ENCODE measurements around the gene ALMS1.
"Not testable (repeated sequence)": the region's sequence is repeated elsewhere in the genome, so short reads cannot be mapped to it uniquely, and the experiment has no call there.

The ALMS1 gene

GRCh38 chr2:73530773-73531172 is 145.1 kb downstream of the ALMS1 start:
- not testable (repeated sequence) for DNase-seq

- DNase-seq, result no peak
Observed at GRCh38 chr2:73532381-73532780, 146.7 kb downstream of the ALMS1 start.

DNA sequence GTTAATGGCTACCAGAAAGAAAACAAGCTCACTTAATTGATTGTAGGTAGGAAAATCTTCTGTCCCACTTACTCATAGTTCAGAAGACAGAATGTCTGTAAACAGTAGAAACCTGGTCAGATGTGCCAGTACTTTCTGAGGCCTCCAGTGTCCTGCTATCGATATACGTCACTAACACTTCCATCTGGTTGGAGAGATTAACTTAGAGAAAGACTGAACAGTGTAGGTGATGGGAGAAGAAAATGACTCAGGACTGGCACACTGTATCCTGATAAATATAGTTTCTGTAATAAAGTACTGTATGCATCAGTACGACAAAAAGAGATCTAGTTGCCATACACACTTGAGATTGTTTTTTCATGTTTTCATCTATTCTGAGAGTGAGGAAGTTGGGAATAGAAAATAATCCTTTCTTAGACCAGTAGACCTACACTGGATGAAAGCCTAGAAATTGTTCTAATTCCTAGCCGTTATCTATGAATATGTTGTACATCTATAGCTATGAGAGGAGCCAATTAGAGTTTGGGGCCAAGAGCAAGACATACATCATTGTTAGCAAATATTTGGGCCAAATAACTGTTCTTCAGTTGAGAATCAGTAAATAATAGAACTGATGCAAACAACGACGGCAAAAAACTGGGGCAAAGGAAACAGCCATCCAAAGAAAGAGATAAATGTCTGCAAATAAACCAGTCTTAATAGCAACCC is 150.7 kb downstream of the ALMS1 start:
- no peak for DNase-seq

- DNase-seq, result not testable (repeated sequence)
Observed at GRCh38 chr2:73560875-73561274, 175.2 kb downstream of the ALMS1 start.

DNA sequence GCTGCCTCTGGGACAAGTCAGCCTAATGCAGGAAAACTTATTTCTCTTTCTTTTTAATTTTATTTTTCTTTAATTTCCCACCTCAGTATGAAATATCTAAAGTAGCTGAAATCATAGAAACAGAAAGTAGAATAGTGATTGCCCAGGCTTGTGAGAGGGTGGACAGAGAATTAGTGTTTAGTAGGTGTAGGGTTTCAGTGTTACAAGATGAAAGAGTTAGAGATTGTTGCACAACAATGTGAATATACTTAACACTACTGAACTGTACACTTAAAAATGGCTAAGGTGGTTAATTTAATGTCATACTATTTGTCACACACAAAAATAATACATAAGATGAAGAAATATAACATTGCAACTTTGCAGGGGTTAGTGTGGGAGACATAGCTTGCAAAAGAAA is 175.8 kb downstream of the ALMS1 start:
- DNase-seq, result no peak

- peak; percentile 1 for DNase-seq
Observed at GRCh38 chr2:73564986-73565385, 179.3 kb downstream of the ALMS1 start.

DNA sequence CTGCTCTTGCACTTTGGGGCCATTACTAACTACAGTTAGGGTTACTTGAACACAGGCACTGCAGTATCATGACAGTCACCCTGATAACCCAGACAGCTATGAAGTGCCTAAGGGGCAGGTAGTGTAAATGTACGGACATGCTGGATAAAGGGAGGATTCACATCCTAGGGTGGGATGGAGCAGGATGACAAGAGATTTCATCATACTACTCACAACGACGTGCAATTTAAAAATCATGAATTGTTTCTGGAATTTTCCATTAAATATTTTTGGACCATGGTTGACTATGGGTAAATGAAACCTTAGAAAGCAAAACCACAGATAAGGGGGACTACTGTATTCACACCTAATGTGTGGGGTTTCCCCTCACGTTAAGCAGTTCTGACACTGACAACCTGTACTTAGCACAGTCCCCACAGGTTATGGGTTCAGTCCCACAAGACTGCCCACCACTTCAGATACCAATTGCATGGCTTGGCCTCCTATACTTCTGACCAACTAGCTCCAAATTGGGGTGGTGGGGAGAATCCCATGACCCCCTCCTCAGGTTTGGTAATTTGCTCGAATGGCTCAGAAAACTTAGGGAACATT is 180.7 kb downstream of the ALMS1 start:
- DNase-seq, result no peak

- no peak for DNase-seq
Observed at GRCh38 chr2:73575261-73575660, 189.6 kb downstream of the ALMS1 start.

- no peak for DNase-seq
Observed at GRCh38 chr2:73582364-73582763, 196.7 kb downstream of the ALMS1 start.

GRCh38 chr2:73588177-73588576 is 202.5 kb downstream of the ALMS1 start:
- no peak for DNase-seq

GRCh38 chr2:73593680-73594079 is 208.0 kb downstream of the ALMS1 start:
- peak; percentile 9 for DNase-seq

GRCh38 chr2:73594251-73594650 is 208.6 kb downstream of the ALMS1 start:
- DNase-seq, result peak; percentile 43

- no peak for DNase-seq
Observed at GRCh38 chr2:73601780-73602179, 216.1 kb downstream of the ALMS1 start.

DNA sequence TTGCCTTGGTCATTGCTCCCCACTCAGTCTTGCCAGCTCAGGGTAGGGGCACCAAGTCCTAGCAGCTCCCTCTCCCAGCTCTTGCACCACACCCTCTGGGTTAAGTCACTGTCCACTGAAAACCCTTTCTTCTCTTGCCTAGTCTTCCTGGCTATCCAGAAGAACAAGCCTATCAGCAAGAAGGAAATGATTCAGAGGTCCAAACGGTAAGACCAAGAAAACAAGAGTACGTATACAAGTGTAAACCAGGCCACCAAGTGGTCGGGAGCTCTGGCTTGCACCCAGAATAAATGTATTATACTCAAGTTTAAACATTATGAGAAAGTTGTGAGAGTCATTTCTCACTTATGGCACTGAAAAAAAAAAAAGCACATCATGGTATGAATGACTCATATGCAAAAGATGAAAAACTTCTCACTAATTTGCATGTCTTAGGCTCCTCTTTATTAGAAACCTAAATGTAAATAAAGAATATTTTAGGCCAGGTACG is 217.5 kb downstream of the ALMS1 start:
- peak; percentile 74 for DNase-seq

GRCh38 chr2:73604589-73604988 is 219.0 kb downstream of the ALMS1 start:
- not testable (repeated sequence) for DNase-seq

GRCh38 chr2:73610111-73610510 is 224.5 kb downstream of the ALMS1 start:
- DNase-seq, result peak; percentile 7

GRCh38 chr2:73611193-73611592 is 225.6 kb downstream of the ALMS1 start:
- DNase-seq, result no peak

DNA sequence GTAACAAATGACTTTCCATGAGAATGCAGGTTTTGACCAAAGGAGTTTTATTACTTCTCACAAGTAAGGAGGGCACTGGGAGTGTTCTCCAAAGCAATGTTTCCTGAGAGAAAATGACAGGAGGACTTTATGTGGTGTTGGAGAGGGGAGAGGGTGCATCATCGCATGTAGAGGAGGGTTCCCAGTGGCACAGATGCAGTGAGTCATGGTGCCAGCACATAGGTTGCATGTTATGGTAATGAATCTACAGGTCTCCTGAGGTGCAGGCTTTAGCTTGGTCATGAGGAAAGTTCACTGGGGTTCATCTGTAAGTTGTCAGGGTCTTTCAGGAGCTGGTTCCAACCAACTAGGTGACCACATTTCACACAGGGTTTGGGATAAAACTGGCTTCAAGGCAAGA is 226.2 kb downstream of the ALMS1 start:
- DNase-seq, result peak; percentile 31

DNA sequence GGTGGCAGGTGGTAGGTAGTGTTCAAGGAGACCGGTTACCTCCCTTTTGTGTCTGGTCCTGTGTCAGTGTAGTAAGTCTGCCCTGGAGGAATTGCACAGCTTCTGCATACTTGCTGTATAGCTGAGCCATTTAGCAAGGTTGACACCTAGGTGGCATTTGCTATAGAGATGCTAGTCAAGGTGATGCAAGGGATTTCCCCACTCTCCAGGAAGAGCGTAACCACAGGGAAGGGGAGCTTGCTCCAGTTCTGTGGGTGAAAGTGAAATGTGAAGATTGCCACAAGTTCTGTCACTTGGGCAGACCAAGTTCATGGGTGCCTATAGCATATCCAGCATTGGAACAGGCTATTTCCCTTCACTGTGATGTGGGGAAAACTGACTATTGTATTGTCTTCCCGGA is 228.5 kb downstream of the ALMS1 start:
- no peak for DNase-seq

- no peak for DNase-seq
Observed at GRCh38 chr2:73614997-73615396, 229.4 kb downstream of the ALMS1 start.

GRCh38 chr2:73619925-73620324 is 234.3 kb downstream of the ALMS1 start:
- not testable (repeated sequence) for DNase-seq

DNA sequence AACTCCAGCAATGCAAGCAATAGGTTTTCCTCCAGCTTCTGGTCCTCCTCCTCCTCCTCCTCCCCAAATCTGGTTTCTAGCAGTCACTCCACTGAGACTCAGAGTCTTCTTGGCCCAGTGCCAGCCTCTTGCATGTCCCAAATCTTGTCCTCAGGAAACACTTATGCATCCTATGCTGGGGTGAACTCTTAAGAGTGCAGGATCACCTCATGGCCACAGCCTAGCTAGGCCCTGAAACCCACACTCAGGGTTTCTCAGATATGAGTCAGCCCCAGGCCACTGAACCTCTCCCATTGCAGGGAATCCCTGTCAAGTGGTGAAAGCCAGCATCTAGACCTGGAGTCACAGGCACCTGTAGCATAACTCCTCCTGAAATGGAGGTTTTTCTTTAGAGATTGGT is 238.4 kb downstream of the ALMS1 start:
- peak; percentile 4 for DNase-seq

GRCh38 chr2:73624625-73625024 is 239.0 kb downstream of the ALMS1 start:
- not testable (repeated sequence) for DNase-seq

DNA sequence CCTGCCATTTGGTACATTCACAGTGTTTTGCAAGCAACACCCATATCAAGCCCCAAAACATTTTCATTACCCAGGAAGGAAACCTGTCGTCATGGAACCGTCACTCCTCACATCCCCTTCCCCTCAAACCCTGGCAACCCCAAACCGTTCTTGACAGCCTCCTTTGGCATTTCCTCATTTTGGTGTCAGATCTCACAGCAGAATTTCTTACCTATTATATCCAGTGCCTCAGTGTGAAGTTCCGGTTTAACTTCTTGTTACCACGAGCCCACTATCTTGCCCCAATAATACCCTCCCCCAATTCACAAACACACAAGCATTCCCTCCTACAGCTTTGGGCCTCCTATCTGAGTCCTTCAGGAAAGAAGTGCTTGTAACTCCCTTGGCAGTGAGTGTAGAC is 240.6 kb downstream of the ALMS1 start:
- not testable (repeated sequence) for DNase-seq

DNA sequence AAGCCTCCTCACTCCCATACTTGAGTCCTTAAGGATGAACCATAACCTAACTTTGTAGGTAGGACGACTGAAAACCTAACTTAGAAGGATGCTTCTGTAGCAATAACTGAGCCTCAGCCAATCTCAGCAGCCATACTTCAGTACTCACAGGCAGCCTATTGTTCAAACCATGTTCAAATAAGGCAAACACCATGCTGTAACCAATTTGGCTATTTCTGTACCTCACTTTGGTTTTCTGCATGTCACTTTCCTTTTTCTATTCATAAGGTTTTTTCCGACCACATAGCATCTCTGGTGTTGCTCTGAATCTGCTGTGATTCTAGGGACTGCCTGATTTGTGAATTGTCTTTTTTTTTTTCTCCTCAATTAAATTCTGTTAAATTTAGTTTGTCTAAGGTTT is 242.9 kb downstream of the ALMS1 start:
- DNase-seq, result not testable (repeated sequence)

Data from fibroblast of skin of right biceps (primary cell).